Measurements from ENCODE around the gene KDELR3.

- TF ChIP-seq POLR2A (IDR thresholded peaks at IDR 0.05; ENCODE audit: low read depth, low read length), result no peak
- no peak for TF ChIP-seq POLR2AphosphoS5 (IDR thresholded peaks at IDR 0.05; ENCODE audit: low read depth, low read length)
Observed at GRCh38 chr22:38427465-38427864, 40.4 kb upstream of the KDELR3 start.

Measured in GM12892 (cell line).